Sigmoid colon (tissue), 4 donors: Measurements from ENCODE around the gene TBXAS1.
A peak's percentile ranks its signal among the peaks of the same experiment; 100 is the strongest.

ENCODE experiments used
- POLR2AphosphoS5 ChIP-seq, 4 donors: sonication (generic); formaldehyde crosslinking; IDR thresholded peaks; one replicate each; pipeline ENCODE4 v1.6.1; 2017; ENCODE audit warnings: antibody characterized with exemption in 4 of 4
- TF ChIP-seq, protein P1 (sequence below), 4 experiments: fragments of 450-650 bp in 3 of 4; fragments of 200-600 bp in 1 of 4; IDR thresholded peaks; one replicate each; pipeline ENCODE4 v1.5.1; 2016 to 2019; ENCODE audit warnings: antibody characterized with exemption in 4 of 4, mild to moderate bottlenecking in 3 of 4, moderate library complexity in 2 of 4

DNA sequence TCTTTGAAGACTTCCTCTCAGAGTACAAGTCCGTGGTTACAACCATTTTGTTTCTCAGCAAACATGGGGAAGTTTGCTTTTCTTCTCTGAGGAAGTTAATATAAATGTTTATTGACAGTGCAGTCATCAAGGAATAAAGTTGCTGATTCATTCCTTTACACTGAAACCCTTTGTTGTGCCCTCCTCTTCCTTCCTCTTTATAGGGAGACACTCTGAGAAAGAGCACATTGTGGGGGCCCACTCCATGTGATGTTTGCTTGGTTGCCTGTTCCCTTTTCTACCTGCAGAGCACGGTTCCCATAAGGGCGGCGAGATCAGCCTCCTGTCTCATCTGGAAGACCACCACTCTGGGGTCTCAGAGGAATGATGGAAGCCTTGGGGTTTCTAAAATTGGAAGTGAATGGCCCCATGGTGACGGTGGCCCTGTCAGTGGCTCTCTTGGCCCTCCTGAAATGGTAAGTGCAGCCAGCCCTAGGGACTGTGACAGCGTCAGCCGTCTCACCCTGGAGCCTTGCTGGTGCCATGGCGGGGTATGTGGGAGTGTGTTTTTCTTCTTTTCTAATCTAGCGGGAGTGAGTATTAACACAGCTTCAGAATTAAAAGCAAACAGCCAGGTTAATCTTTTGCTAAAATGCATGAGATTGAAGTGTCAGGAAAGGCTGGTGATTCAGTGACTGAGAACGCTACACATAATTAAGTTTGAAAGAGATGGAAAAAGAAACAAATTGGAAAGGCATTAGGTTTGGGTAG, at the start of gene TBXAS1:
- TF ChIP-seq, protein P1, sequence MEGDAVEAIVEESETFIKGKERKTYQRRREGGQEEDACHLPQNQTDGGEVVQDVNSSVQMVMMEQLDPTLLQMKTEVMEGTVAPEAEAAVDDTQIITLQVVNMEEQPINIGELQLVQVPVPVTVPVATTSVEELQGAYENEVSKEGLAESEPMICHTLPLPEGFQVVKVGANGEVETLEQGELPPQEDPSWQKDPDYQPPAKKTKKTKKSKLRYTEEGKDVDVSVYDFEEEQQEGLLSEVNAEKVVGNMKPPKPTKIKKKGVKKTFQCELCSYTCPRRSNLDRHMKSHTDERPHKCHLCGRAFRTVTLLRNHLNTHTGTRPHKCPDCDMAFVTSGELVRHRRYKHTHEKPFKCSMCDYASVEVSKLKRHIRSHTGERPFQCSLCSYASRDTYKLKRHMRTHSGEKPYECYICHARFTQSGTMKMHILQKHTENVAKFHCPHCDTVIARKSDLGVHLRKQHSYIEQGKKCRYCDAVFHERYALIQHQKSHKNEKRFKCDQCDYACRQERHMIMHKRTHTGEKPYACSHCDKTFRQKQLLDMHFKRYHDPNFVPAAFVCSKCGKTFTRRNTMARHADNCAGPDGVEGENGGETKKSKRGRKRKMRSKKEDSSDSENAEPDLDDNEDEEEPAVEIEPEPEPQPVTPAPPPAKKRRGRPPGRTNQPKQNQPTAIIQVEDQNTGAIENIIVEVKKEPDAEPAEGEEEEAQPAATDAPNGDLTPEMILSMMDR (IDR thresholded peaks at IDR 0.05) = no peak
- TF ChIP-seq POLR2AphosphoS5 (IDR thresholded peaks at IDR 0.05) = peak in 3 of 4 donors; percentile 29 to 36 (median 31)
